SU-DHL-6 (cell line): ENCODE results near the gene CZIB.

ENCODE experiments used
- H2AFZ ChIP-seq: fragments of 200-600 bp; sonication (generic); 2 replicates; pipeline ENCODE4 v1.6.1; 2014; ENCODE audit warnings: low read depth, mild to moderate bottlenecking, moderate library complexity, mixed read lengths, antibody characterized with exemption, low read length; ENCODE audit not compliant: severe bottlenecking
- H3F3A ChIP-seq: fragments of 200-600 bp; shearing (Covaris generic); 2 replicates; pipeline ENCODE4 v1.6.0; 2016; ENCODE audit warnings: antibody characterized with exemption, mild to moderate bottlenecking; ENCODE audit not compliant: insufficient read depth
- H3K27ac ChIP-seq: fragments of 200-600 bp; sonication (generic); 2 replicates; pipeline ENCODE4 v1.5.1; 2016; ENCODE audit warnings: low read depth, mild to moderate bottlenecking, low read length, moderate library complexity, mixed read lengths
- H3K27me3 ChIP-seq: fragments of 200-600 bp; sonication (generic), shearing (Covaris generic); 2 replicates; pipeline ENCODE4 v1.6.0; 2014; ENCODE audit warnings: mild to moderate bottlenecking, low read length
- H3K36me3 ChIP-seq: fragments of 200-600 bp; sonication (generic); 2 replicates; pipeline ENCODE4 v1.6.1; 2014; ENCODE audit warnings: mild to moderate bottlenecking, low read length, mixed read lengths
- H3K4me2 ChIP-seq: fragments of 300-600, 200-600 bp; shearing (Covaris generic), sonication (generic); 2 replicates; pipeline ENCODE4 v1.6.0; 2014; ENCODE audit warnings: low read length, low read depth, mild to moderate bottlenecking; ENCODE audit not compliant: poor library complexity, severe bottlenecking
- H3K4me3 ChIP-seq: fragments of 200-600 bp; sonication (generic); 2 replicates; pipeline ENCODE4 v1.5.1; 2014; ENCODE audit warnings: antibody characterized with exemption, low read length, mild to moderate bottlenecking, mixed read lengths; ENCODE audit not compliant: insufficient read depth, poor library complexity, severe bottlenecking
- H3K79me2 ChIP-seq: fragments of 200-600 bp; sonication (generic); 2 replicates; pipeline ENCODE4 v1.6.1; 2014; ENCODE audit warnings: mild to moderate bottlenecking, low read length, moderate library complexity; ENCODE audit not compliant: insufficient read depth
- H3K9ac ChIP-seq: fragments of 200-600 bp; sonication (generic); 2 replicates; pipeline ENCODE4 v1.7.0; 2014; ENCODE audit warnings: mild to moderate bottlenecking, low read length
- H3K9me2 ChIP-seq: fragments of 200-600 bp; sonication (generic); replicated peaks from 2 replicates; pipeline ENCODE4 v1.6.1; 2014; ENCODE audit warnings: low read length; ENCODE audit not compliant: insufficient read depth
- H3K9me3 ChIP-seq: fragments of 200-600 bp; sonication (generic); 2 replicates; pipeline ENCODE4 v1.6.1; 2014; ENCODE audit warnings: low read length, mixed read lengths; ENCODE audit not compliant: insufficient read depth
- H4K20me1 ChIP-seq: fragments of 200-600 bp; sonication (generic); 2 replicates; pipeline ENCODE4 v1.6.1; 2014; ENCODE audit warnings: low read depth, mild to moderate bottlenecking, antibody characterized with exemption, low read length, moderate library complexity, mixed read lengths
- EZH2phosphoT487 ChIP-seq: fragments of 200-600 bp; sonication (generic), shearing (Covaris generic); conservative IDR thresholded peaks from 2 replicates; pipeline ENCODE4 v1.6.1; 2018; ENCODE audit warnings: mild to moderate bottlenecking, antibody characterized with exemption, low read length, moderate library complexity, mixed read lengths
- TF ChIP-seq, protein P1 (sequence below): fragments of 200-600 bp; sonication (generic); IDR thresholded peaks from one replicate; pipeline ENCODE4 v1.5.1; 2017; ENCODE audit warnings: antibody characterized with exemption, mild to moderate bottlenecking, low read length, moderate library complexity; ENCODE audit not compliant: insufficient read depth, poor library complexity, severe bottlenecking

Gene CZIB

DNA sequence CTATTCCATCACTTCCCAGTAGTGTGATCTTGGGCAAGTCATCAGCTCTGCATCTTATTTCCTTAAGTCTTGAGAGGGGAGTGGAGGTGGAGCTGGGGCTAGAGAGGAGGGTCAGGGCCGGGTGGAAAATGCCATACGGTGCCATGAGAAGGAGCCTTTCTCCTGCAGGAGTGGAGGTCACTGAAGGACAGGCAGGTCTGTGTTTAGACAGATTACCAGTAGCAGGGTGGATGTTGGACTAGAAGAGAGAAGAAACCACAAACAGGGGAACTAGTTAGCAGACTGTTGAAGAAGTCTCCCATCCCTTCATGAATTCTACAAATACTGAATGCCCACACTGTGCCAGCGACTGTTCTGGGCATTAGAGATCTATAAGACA is 37.7 kb downstream of the CZIB start:
- TF ChIP-seq, protein P1, sequence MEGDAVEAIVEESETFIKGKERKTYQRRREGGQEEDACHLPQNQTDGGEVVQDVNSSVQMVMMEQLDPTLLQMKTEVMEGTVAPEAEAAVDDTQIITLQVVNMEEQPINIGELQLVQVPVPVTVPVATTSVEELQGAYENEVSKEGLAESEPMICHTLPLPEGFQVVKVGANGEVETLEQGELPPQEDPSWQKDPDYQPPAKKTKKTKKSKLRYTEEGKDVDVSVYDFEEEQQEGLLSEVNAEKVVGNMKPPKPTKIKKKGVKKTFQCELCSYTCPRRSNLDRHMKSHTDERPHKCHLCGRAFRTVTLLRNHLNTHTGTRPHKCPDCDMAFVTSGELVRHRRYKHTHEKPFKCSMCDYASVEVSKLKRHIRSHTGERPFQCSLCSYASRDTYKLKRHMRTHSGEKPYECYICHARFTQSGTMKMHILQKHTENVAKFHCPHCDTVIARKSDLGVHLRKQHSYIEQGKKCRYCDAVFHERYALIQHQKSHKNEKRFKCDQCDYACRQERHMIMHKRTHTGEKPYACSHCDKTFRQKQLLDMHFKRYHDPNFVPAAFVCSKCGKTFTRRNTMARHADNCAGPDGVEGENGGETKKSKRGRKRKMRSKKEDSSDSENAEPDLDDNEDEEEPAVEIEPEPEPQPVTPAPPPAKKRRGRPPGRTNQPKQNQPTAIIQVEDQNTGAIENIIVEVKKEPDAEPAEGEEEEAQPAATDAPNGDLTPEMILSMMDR = no peak
- TF ChIP-seq EZH2phosphoT487 = no peak
- no peaks in the 10 kb centered on the region for H4K20me1 ChIP-seq
- H3K9me2 ChIP-seq = no peaks in the 10 kb centered on the region
- no peak overlapping the region for H3K9ac ChIP-seq
- no peak overlapping the region for H2AFZ ChIP-seq
- H3K36me3 ChIP-seq = no peaks in the 10 kb centered on the region
- no peaks in the 10 kb centered on the region for H3F3A ChIP-seq
- H3K79me2 ChIP-seq = no peaks in the 10 kb centered on the region
- no peak overlapping the region for H3K4me3 ChIP-seq
- no peaks in the 10 kb centered on the region for H3K27me3 ChIP-seq
- H3K9me3 ChIP-seq = no peaks in the 10 kb centered on the region
- no peak overlapping the region for H3K27ac ChIP-seq
- no peak overlapping the region for H3K4me2 ChIP-seq

DNA sequence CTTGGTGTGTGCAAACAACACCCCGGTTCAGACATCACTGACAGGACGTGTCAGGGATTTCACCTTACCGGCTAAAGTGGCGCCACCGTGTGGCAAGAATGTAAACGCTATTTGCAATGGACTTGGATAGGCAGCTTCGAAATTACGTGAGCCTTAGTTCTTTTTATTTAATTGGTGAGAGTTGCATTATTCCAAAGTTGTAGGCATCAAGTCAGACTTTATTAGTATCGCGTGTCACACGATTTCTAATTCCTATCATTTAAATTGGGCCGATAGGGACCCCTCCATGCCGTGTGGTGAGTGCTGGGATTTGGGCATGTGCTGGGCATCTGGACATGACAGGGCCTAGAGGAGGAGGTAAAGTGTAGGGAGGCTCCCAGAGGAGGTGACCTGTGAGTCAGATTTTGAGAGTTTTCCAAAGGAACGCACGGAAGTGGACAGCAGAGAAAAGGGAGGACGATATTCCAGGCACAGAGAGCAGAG is 38.3 kb downstream of the CZIB start:
- Histone ChIP-seq H4K20me1 (no peaks in the 10 kb centered on the region), H3K9me3 (no peaks in the 10 kb centered on the region), H3K27me3 (no peaks in the 10 kb centered on the region), H3K4me3 (no peak overlapping the region), H3F3A (no peaks in the 10 kb centered on the region), H3K36me3 (no peaks in the 10 kb centered on the region), H2AFZ (no peak overlapping the region), H3K27ac (no peak overlapping the region), H3K4me2 (no peak overlapping the region), H3K9ac (no peak overlapping the region), H3K9me2 (no peaks in the 10 kb centered on the region), H3K79me2 (no peaks in the 10 kb centered on the region)
- TF ChIP-seq, protein P1 = peak; percentile 87
- no peak for TF ChIP-seq EZH2phosphoT487

DNA sequence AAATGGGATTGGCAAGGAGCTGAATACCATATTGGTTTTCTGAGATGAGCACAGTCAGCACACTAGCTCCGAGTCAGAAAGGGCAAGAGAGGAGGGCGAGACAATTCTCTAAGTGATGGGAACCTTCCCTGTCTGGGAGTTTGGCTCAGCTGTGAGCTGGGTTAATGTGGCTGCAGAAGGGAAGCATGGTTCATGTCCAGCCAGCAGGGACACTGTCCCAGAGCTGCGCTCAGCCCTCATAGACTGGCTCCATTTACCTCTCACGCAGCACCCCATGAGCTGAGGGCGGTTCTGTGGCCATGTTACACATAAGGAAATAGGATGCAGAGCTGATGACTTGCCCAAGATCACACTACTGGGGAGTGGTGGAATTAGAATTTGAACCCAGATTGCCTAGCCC is 39.5 kb downstream of the CZIB start:
- no peak overlapping the region for H2AFZ ChIP-seq
- no peaks in the 10 kb centered on the region for H3K36me3 ChIP-seq
- no peak for TF ChIP-seq EZH2phosphoT487
- TF ChIP-seq, protein P1 = no peak

More for the DNA sequence above, 39.5 kb downstream of the CZIB start:
- no peaks in the 10 kb centered on the region for H3F3A ChIP-seq
- H3K4me2 ChIP-seq = no peak overlapping the region
- H3K9me3 ChIP-seq = no peaks in the 10 kb centered on the region
- H3K9me2 ChIP-seq = no peaks in the 10 kb centered on the region
- no peak overlapping the region for H3K9ac ChIP-seq
- H3K4me3 ChIP-seq = no peak overlapping the region
- H3K27me3 ChIP-seq = no peaks in the 10 kb centered on the region
- H3K27ac ChIP-seq = no peak overlapping the region
- no peaks in the 10 kb centered on the region for H4K20me1 ChIP-seq
- H3K79me2 ChIP-seq = no peaks in the 10 kb centered on the region
